ENCODE measurements around the gene ACTMAP. TPM values are rescaled to one million over a fixed set of nuclear protein-coding genes. Genes with fewer than 3 reads are reported as not detected.

ACTMAP gene
- polyA plus RNA-seq, 1 donor, result 16.6 TPM

GRCh38 chr19:40719414-40719894, 30.8 kb downstream of the ACTMAP start:
- WGBS (ENCODE audit: insufficient coverage, low lambda C conversion rate), result no CpG with 5 or more reads among the region's 7 CpGs
- no peaks in the 10 kb centered on the region for H3K9me3 ChIP-seq (ENCODE audit: control insufficient read depth, low read depth, low read length)
- DNase-seq, result peak; percentile 26 to 35
- H3K36me3 ChIP-seq (ENCODE audit: control insufficient read depth, insufficient read depth, low read length), result peaks cover 27% of the 10 kb centered on the region
- peak overlapping the region; percentile 100 for H3K27ac ChIP-seq (ENCODE audit: low read length)
- H3K27me3 ChIP-seq (ENCODE audit: control insufficient read depth, insufficient read depth, low read length), result no peaks in the 10 kb centered on the region
- H3K4me3 ChIP-seq (ENCODE audit: low read length), result peak overlapping the region; percentile 83
- peaks cover 21% of the 10 kb centered on the region for H3K4me1 ChIP-seq (ENCODE audit: control insufficient read depth, insufficient read depth, low read length)

GRCh38 chr19:40718774-40719391, 31.4 kb downstream of the ACTMAP start:
- H3K36me3 ChIP-seq (ENCODE audit: control insufficient read depth, insufficient read depth, low read length), result peaks cover 21% of the 10 kb centered on the region
- H3K9me3 ChIP-seq (ENCODE audit: control insufficient read depth, low read depth, low read length), result no peaks in the 10 kb centered on the region
- no peaks in the 10 kb centered on the region for H3K27me3 ChIP-seq (ENCODE audit: control insufficient read depth, insufficient read depth, low read length)
- WGBS (ENCODE audit: insufficient coverage, low lambda C conversion rate), result no CpG with 5 or more reads among the region's 16 CpGs
- DNase-seq, result peak; percentile 95 to 98
- peaks cover 24% of the 10 kb centered on the region for H3K4me1 ChIP-seq (ENCODE audit: control insufficient read depth, insufficient read depth, low read length)
- peak overlapping the region; percentile 83 for H3K4me3 ChIP-seq (ENCODE audit: low read length)
- H3K27ac ChIP-seq (ENCODE audit: low read length), result peak overlapping the region; percentile 100

- Histone ChIP-seq H3K4me1 (ENCODE audit: control insufficient read depth, insufficient read depth, low read length) (peaks cover 24% of the 10 kb centered on the region), H3K27me3 (ENCODE audit: control insufficient read depth, insufficient read depth, low read length) (no peaks in the 10 kb centered on the region), H3K36me3 (ENCODE audit: control insufficient read depth, insufficient read depth, low read length) (peaks cover 13% of the 10 kb centered on the region), H3K9me3 (ENCODE audit: control insufficient read depth, low read depth, low read length) (no peaks in the 10 kb centered on the region), H3K27ac (ENCODE audit: low read length) (peak overlapping the region; percentile 100), H3K4me3 (ENCODE audit: low read length) (peak overlapping the region; percentile 83)
- no CpG with 5 or more reads among the region's 20 CpGs for WGBS (ENCODE audit: insufficient coverage, low lambda C conversion rate)
- DNase-seq, result peak; percentile 27 to 74
Observed at GRCh38 chr19:40717880-40718773, 32.1 kb downstream of the ACTMAP start.

GRCh38 chr19:40717325-40717879, 32.9 kb downstream of the ACTMAP start:
- Histone ChIP-seq H3K4me1 (ENCODE audit: control insufficient read depth, insufficient read depth, low read length) (peaks cover 24% of the 10 kb centered on the region), H3K4me3 (ENCODE audit: low read length) (peak overlapping the region; percentile 83), H3K27me3 (ENCODE audit: control insufficient read depth, insufficient read depth, low read length) (no peaks in the 10 kb centered on the region), H3K36me3 (ENCODE audit: control insufficient read depth, insufficient read depth, low read length) (peaks cover 13% of the 10 kb centered on the region), H3K9me3 (ENCODE audit: control insufficient read depth, low read depth, low read length) (no peaks in the 10 kb centered on the region), H3K27ac (ENCODE audit: low read length) (peak overlapping the region; percentile 100)
- no peak for DNase-seq
- WGBS (ENCODE audit: insufficient coverage, low lambda C conversion rate), result no CpG with 5 or more reads among the region's 20 CpGs

- Histone ChIP-seq H3K27me3 (ENCODE audit: control insufficient read depth, insufficient read depth, low read length) (no peaks in the 10 kb centered on the region), H3K4me3 (ENCODE audit: low read length) (peak within 1 kb of the TSS; percentile 83), H3K4me1 (ENCODE audit: control insufficient read depth, insufficient read depth, low read length) (peaks cover 24% of the 10 kb centered on the region), H3K9me3 (ENCODE audit: control insufficient read depth, low read depth, low read length) (no peaks in the 10 kb centered on the region), H3K27ac (ENCODE audit: low read length) (peak within 1 kb of the TSS; percentile 100), H3K36me3 (ENCODE audit: control insufficient read depth, insufficient read depth, low read length) (peaks cover 13% of the 10 kb centered on the region)
- WGBS (ENCODE audit: insufficient coverage, low lambda C conversion rate), result no CpG with 5 or more reads among the region's 76 CpGs
- peak; percentile 98 to 99 for DNase-seq
Observed at GRCh38 chr19:40716482-40717324, 33.6 kb downstream of the ACTMAP start, which contains the start of the genes COQ8B and ITPKC. TSS of gene COQ8B (minus strand) at chr19:40716886. CDS start at chr19:40714632, 2,254 bp downstream. TSS of gene ITPKC (plus strand) at chr19:40717112. CDS start at chr19:40717136, 24 bp downstream.

- peaks cover 14% of the 10 kb centered on the region for H3K36me3 ChIP-seq (ENCODE audit: control insufficient read depth, insufficient read depth, low read length)
- WGBS (ENCODE audit: insufficient coverage, low lambda C conversion rate), result no CpG with 5 or more reads among the region's 8 CpGs
Observed at GRCh38 chr19:40716031-40716481, 34.2 kb downstream of the ACTMAP start.

GRCh38 chr19:40714441-40715299, 35.6 kb downstream of the ACTMAP start:
- peaks cover 19% of the 10 kb centered on the region for H3K36me3 ChIP-seq (ENCODE audit: control insufficient read depth, insufficient read depth, low read length)
- no peaks in the 10 kb centered on the region for H3K9me3 ChIP-seq (ENCODE audit: control insufficient read depth, low read depth, low read length)
- H3K27me3 ChIP-seq (ENCODE audit: control insufficient read depth, insufficient read depth, low read length), result no peaks in the 10 kb centered on the region
- peaks cover 16% of the 10 kb centered on the region for H3K4me1 ChIP-seq (ENCODE audit: control insufficient read depth, insufficient read depth, low read length)
- peak overlapping the region; percentile 100 for H3K27ac ChIP-seq (ENCODE audit: low read length)
- peak; percentile 94 to 96 for DNase-seq
- WGBS (ENCODE audit: insufficient coverage, low lambda C conversion rate), result no CpG with 5 or more reads among the region's 31 CpGs
- H3K4me3 ChIP-seq (ENCODE audit: low read length), result peak overlapping the region; percentile 83

More at GRCh38 chr19:40716031-40716481, 34.2 kb downstream of the ACTMAP start:
- H3K27ac ChIP-seq (ENCODE audit: low read length), result peak overlapping the region; percentile 100
- H3K4me3 ChIP-seq (ENCODE audit: low read length), result peak overlapping the region; percentile 83
- no peaks in the 10 kb centered on the region for H3K9me3 ChIP-seq (ENCODE audit: control insufficient read depth, low read depth, low read length)
- no peaks in the 10 kb centered on the region for H3K27me3 ChIP-seq (ENCODE audit: control insufficient read depth, insufficient read depth, low read length)
- no peak for DNase-seq
- peaks cover 22% of the 10 kb centered on the region for H3K4me1 ChIP-seq (ENCODE audit: control insufficient read depth, insufficient read depth, low read length)

GRCh38 chr19:40713939-40714338, 36.3 kb downstream of the ACTMAP start:
- peaks cover 16% of the 10 kb centered on the region for H3K4me1 ChIP-seq (ENCODE audit: control insufficient read depth, insufficient read depth, low read length)
- no peak for DNase-seq
- no peaks in the 10 kb centered on the region for H3K27me3 ChIP-seq (ENCODE audit: control insufficient read depth, insufficient read depth, low read length)
- no peaks in the 10 kb centered on the region for H3K9me3 ChIP-seq (ENCODE audit: control insufficient read depth, low read depth, low read length)
- peak overlapping the region; percentile 100 for H3K27ac ChIP-seq (ENCODE audit: low read length)
- no CpG with 5 or more reads among the region's 11 CpGs for WGBS (ENCODE audit: insufficient coverage, low lambda C conversion rate)
- H3K36me3 ChIP-seq (ENCODE audit: control insufficient read depth, insufficient read depth, low read length), result peaks cover 25% of the 10 kb centered on the region
- no peak overlapping the region for H3K4me3 ChIP-seq (ENCODE audit: low read length)

- Histone ChIP-seq H3K4me3 (ENCODE audit: low read length) (no peak overlapping the region), H3K27me3 (ENCODE audit: control insufficient read depth, insufficient read depth, low read length) (no peaks in the 10 kb centered on the region), H3K27ac (ENCODE audit: low read length) (no peak overlapping the region), H3K36me3 (ENCODE audit: control insufficient read depth, insufficient read depth, low read length) (peaks cover 52% of the 10 kb centered on the region), H3K9me3 (ENCODE audit: control insufficient read depth, low read depth, low read length) (no peaks in the 10 kb centered on the region), H3K4me1 (ENCODE audit: control insufficient read depth, insufficient read depth, low read length) (peaks cover 5% of the 10 kb centered on the region)
- 100% methylated on average over 1 of the region's 5 CpGs for WGBS (ENCODE audit: insufficient coverage, low lambda C conversion rate)
- DNase-seq, result no peak
Observed at GRCh38 chr19:40709817-40710216, 40.5 kb downstream of the ACTMAP start.
